GM19240 (cell line): ENCODE results near the gene RUBCN.

Source experiments
- DNase-seq: peaks from one replicate; pipeline ENCODE4 v3.0.0; 2011; ENCODE audit warnings: low spot score; ENCODE audit not compliant: insufficient read length

The RUBCN gene

DNA sequence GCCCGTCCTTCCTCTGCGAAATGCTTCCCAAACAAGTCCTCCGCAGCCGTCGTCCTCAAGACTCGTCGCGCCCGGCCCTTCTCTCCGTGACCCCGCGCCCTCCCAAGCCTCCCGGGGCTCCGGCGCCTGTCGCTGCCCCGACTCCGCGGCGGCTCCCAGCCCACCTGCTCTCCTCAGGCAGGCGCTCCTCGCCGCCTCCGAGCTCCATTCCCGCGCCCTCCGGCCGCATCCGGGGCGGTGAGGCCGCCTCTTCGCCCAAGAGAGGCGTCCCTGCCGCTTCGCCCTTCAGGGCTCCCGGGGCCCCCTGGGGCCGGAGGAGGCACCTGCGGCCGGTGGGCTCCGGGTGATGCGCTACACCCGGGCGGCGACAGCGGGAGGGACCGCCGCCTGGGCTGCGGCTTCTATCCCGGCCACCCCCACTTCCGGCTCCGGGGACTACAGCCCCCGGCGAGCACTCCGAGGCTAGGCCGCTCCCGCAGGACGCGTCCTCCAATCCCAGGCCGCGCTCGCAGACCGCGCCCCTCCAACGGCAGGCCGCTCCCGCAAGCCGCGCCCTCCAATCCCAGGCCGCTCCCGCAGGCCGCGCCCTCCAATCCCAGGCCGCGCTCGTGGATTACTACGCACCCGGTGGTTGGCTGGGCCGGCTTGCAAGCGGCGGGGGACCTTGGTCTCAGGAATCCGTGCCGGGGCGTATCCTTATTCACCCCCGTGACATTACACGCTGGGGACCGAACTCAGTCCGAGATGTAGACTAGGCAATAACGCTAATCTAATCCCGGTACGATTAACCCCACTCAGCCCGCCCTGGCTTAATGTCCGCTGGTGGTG, at the start of gene RUBCN:
Gene RUBCN (minus strand): TSS at position 414 of the 828 bp plus-strand sequence. CDS start 185 bp downstream, at position 229.
- DNase-seq, result peak; percentile 72

DNA sequence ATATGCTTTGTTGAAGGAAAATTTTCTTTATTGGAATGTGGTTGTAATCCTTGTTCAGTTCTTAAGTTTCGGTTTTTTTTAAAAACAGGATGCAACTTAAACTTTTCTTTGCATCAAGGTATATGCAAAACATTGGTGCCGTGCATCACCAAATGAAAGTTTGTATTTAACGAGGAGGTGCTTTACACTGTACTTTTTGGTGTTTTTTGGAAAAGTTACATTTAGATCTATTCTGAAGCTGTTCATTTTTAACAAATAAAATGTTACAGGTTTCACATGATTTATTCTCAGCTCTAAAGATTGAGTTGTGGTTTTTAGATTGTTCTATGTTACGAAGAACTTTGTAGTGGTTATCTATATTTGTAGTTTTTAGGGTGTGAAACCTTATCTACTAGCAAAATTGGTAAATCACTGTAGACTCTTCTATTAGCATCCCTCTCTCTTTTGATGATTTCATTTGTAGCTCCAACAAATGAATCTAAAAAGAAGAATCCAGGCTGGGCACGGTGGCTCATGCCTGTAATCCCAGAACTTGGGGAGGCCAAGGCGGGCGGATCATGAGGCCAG, 47.4 kb upstream of the RUBCN start:
- no peak for DNase-seq

DNA sequence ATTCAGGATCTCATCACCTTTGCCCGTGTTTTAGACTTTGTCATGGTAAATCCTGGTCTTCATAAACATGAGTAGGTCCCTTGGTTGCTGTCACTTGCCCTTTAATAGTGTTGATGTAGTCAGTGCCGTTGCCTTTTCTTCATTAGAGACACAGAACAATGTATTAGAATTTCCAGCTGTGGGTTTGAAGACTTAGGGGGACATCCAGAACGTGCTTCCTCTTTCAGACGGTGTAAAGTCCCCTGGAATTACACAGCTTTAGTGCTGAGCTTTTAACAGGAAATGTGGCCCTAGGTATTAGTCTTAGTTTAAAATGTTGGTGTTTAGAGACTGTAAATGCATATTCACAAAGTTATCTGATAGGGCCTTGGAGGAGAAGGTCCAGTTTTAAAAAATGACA, 45.5 kb upstream of the RUBCN start:
- DNase-seq, result no peak

DNA sequence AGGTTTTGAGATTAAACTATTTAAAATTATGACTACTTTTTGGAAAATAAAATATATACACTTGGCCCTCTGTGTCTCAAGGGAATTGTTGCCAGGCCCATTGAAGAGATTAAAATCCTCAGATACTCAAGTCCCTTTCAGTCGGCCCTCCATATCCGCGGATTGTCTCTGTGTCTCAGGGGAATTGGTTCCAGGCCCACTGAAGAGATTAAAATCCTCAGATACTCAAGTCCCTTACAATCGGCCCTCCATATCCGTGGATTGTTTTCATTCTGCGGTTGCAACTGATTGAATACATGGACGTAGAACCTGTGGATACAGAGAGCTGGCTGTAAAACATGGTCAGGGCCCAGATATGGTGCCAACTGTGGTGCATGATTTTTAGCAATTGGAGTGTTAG, 38.6 kb upstream of the RUBCN start:
- no peak for DNase-seq

DNA sequence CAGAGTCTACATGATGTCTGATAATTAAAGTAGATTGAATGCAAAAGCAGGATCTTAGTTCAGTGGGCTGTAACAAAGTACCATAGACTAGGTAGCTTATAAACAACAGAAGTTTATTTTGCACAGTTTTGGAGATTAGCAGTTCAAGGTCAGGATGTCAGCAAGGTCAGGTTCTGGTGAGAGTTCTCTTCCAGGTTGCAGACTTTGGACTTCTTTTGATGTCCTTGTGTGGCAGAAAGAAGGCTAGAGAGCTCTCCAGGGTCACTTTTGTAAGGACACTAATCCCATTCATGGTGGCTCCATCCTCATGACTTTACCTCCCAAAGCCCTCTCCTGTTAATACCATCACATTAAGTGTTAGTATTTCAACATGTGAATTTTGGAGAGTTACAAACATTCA, 25.1 kb upstream of the RUBCN start:
- DNase-seq, result no peak

DNA sequence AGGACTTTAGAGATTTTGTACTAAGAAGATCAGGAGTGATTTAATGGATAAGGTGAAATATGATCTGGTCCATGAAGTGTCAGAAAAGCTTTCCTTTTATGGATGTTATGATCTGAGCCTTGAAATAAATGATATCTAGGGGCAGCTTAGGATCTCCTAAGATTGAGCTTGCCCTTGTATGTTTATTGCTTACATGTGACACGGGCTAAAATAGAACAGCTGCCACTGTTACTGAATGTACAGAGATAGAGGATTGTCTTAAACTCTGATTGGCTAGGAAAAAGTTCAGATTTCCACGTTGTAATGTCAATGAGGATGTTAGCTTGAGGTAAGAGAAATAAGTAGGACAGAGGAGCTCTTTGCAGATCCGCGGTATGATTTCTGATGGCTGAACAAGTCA, 21.8 kb upstream of the RUBCN start:
- no peak for DNase-seq

DNA sequence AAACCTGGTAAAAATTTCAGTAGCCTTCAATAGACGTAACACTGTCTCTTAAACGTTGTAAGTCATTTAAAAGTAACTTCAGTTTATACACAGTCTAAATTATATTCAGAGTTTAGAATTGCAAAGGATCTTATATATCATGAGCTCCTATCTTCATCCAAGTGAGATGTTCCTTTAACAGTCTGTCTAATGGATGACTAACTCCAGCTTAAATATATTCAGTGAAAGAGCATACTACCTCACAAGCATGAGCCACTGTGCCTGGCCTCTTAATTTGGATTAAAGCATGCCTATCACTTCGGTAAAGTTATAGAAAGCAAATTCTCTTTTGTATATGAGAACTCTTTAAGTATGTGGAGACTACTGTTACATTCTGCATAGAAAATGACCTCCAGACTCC, 20.0 kb upstream of the RUBCN start:
- DNase-seq, result no peak

DNA sequence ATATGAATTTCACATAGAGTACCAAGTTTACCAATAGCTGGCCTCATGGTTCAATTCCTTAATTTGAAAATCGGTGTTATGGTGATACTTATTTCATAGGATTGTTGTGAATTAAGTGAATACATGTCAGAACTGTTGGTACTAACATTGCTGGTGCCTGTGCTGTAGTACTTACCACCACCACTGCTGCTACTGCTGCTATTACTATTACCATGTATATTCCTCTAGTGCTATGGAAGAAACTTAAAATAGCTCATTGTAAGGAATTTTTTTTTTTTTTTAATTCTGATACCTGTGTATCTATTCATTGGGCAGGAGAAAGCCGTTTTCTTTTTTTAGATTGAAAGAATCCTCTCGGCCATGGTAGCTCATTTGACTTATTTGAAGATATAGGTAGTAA, 16.6 kb upstream of the RUBCN start:
- DNase-seq, result no peak

DNA sequence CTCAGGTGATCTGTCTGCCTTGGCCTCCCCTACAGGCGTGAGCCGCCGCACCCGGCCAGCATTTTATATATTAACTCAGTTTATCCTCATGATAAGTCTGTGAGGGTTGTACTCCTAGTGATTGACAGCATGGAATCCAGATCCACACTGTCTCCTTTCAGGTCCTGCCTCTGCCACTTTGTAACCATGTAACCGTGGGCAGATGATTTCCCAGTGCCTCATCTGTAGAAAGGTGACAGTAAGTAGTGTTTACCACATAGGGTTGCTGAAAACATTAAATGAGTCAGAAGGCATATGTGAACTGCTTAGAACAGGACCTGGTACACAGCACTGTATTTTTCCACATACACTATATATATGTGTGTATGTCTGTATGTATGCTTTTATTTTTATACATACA, 15.4 kb upstream of the RUBCN start:
- no peak for DNase-seq

DNA sequence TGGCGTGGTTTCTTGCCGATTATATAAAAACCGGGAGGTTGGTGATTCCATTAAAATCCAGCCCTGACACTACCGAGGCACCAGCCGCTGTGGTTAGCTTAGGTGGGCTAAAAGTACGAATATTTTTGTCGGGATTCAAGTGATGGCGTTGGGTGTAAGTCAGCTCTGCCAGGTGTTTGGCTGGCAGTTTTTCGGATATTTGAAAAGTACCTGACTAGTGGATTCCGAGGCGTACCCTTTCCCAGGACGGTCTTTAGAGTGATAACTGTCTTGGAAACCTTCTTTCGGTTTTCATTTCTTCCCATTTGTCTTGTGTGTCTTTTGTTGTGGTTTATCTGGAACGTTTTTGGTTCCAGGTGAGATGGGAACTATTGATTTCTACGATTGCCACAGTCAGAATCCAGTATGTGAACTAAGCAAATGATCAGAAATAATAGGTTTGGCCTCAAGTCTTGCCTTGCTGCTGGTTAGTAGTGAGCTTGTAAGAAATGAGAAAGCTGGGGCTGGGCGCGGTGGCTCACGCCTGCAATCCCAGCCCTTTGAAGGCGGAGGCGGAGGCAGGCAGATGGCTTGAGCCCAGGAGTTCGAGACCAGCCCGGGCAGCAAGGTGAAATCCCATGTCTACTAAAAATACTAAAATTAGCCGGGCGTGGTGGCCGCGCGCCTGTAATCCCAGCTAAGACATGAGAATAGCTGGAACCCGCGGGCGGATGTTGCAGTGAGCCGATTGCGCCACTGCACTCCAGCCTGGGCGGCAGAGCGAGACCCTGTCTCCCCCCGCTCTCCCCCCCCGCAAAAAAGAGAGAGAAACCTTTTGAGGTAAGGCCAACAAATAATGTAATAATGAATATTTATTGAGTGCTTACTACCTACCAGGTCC, 14.4 kb upstream of the RUBCN start:
- no peak for DNase-seq

DNA sequence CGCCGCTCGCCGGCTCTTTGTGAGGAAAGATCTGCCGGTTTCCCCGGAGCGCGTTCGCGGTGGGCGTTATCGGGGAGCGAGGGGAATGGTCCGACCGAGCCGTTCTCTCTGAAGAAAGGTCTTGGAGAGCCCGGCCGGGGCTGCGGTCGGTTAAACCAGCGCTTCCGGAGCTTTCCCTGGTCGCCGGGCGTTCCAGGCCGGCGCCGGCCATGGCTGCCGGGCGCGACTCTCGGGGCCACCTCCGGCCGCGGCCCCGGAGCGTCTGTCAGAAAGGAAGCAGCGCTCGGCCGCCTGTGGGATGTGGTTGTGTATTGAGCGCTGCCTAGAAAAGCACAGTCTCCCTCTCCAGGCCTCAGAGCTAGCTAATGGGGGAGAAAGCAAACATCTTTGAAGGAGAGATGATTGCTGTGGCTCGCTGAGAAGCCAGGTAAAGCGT, 13.7 kb upstream of the RUBCN start:
- DNase-seq, result no peak

DNA sequence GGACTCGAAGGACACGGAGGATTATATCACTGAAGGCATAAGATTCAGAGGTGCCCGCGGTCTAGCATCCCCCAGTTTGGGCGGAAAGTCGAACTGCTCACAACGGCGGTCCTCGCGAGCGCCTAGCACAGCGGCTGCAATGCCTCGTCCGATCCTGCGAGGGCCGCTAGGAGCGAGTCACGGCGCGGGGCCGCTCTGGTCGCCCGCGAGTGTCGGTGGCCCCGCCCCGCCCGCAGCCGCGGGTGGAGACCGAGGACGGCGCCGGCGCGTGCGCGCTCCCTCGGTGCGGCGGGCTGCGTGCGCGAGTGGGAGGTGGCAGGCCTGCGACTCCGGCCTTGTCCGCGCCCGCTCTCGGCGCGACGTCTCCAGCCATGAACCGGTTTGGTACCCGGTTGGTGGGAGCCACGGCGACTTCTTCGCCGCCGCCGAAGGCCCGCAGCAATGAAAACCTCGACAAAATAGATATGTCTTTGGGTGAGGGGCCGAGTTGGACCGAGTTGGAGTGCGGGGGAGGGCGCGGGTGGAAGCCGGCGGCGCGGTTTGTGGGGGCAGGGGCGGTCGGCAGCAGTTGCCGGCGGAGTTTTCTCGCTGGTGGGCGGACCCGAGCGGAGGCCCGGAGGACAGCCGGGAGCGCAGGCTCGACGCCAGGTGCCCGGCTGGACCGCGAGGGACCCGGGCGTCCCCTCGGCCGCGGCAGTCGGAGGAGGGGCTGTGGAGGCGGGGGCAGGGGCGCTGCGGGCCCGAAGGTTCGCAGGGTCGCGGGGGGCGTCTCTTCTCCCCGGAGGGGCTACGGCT, 13.1 kb upstream of the RUBCN start, which contains the start of gene FYTTD1:
Gene FYTTD1 (plus strand): TSS at position 283 of the 795 bp plus-strand sequence. CDS start 89 bp downstream, at position 372.
- peak; percentile 64 for DNase-seq

DNA sequence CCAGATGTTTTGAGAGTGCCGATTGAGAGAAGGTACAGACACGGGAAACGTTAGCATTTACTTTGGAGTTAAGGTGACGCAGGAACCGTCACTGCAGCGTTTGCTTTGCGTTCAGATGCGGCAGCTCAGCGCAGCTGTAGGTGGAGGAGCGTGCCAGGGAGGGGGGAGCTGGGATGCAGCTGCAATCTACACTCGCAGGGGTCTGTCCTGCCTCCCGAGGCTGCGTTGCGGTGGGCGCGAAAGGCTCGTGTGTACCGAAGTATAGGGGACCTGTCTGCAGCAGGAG, 12.6 kb upstream of the RUBCN start:
- no peak for DNase-seq

DNA sequence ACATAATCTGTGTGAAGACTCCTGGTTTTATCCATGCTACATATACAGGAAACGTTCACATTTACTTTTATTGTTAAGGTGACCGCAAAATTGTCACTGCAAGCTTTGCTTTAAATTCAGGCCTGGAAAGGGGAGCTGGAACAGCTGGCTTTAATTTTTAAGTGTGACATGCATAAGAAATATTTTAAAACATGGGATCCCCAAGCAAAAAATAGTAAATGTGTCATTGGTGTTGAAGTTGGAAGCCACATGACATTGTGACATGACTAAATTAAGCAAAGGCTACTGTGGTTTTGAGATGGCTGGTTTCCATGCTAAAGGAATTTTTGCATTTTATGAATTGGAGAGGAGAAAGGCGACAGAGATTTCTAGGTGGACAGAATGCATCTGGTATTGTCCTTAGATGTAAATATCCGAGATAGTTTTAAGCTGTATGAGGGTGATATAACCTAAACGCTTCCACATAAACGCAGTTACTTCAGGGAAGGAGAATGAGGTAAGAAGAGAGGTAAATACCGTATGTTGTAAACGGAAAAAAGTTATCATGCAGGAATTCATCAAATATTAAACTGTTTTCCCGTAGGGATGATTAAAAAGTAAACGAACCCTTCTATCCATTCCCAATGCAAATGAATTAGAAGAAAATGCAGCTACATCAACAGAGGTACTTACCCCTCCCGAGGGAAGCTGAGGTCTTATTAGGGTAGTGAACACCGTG, 12.1 kb upstream of the RUBCN start:
- DNase-seq, result no peak

DNA sequence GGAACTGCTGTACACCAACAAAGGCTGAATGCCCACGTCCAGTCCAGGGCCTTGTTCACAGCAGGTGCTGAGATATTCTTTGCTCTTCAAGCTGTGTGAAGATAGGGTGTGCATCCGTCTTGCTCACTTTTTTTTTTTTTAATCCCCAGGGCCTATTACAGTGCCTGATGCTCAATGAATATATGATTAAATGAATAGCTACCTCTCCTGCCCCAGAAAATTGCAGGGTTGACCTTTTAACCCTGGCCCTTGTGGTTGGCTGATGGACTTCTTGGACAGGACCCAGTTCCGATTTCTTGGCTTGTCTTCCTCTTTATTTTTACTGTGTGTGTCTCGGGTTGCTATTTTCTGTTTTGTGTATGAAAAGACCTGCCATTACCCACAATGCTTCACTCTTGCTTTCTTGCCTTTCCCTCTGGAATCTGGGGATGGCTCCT, 10.1 kb upstream of the RUBCN start:
- no peak for DNase-seq

DNA sequence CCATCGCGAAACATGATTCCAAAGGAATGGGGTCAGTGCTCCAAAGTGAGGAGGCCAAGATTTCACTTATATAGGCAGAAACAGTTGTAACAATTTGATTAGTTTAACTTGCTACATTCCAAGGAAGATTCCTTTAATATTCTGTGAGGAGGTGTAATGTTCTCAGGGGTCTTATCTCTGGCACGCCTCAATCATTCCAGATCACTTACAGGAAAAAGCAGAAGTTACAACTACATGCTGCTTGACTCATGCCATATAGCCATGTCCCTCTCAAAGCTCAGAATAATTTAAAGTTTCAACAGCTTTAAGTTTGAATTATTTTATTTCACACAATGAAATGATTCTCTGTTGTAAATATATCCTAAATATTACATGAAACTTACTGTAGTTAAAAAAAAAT, 9.5 kb upstream of the RUBCN start:
- DNase-seq, result no peak

DNA sequence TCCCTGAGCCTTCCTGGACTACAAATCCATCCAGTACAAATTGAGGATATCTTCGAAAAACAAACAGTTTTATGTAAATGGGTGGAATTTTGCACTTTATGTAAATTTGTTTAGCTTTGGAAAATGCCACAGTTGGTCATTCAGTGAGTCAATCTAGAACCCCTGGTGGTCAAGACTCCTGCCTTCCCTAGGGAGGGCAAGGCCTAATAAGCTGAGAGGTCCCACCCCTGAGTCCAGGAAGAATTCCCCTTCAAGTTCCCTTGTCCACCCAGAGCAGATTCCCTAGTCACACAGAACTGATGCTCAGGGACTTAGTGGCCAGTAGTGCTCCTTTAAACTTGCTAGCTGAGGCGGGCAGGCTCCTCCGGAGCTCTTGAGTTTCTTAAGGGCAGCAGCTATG, 6.1 kb upstream of the RUBCN start:
- no peak for DNase-seq

DNA sequence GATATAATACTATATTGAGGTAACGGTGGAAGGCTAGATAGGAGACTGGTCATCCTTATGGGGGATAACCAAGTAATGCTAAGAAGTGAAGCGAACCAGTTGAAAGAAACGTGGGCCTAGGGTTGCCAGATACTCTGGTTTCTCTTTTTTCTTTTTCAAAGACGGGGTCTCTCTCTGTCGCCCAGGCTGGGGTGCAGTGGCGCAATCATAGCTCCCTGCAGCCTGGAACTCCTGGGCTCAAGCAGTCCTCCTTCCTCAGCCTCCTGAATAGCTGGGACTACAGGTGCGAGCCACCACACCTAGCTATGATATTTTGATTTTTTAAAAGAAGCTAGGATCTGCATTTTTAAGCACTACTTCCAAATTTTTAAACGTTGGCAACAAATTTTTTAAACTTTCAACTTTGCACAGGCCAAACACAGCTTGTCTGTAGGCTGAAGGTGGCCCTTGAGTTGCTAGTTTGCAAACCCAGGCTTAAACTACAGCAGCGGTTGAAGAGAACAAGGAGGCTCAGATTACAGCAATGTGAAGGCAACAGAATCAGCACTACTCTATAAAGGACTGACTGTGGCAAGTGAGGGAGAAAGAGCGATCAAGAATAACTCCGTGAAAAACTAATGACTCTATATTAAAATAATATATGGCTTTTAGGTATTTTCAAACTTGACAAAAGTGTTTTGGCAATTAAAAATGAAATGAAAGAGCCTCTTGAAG, 1.2 kb upstream of the RUBCN start:
- DNase-seq, result no peak

DNA sequence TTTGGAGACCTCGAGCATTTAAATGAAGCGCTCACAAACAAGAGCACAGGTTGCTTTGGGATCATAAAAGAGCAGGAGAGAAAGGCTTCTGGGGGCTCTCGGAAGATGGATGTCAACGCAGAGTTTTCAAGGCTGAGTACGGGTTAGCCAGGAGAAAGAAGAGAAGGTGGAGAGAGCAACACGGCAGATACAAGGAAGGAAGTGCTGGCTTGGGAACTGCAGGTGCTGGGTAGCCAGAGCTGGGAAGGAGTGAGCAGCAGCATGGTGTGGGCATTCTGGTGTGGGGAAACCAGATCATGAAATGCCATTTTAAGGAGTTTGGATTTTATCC, 580 bp upstream of the RUBCN start:
- no peak for DNase-seq

DNA sequence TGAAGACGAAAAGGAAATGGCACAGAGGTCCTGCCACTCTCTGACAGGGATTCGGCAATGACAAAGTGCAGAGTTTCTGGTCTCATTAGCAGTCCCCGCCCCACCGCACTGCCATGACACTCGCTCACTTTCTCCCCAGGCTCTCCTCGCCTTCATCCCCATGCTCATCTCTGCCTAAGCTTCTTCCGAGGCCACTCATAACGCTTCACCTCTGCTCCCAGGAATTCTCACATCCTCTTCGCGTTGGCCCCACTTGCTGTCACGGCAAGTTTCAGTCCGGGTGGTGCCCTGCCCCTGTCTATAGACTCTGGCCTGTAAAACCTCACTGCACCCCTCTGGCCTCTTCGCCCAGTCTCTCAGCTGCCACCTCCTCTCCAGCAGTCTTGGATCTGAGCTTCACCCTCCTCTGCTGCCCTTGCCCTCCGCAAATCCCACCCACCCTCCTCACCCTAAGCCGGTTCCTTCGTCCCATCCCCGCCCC, 654 bp downstream of the RUBCN start:
- no peak for DNase-seq
